Measurements from ENCODE around the gene IMPG2.

The IMPG2 gene

GRCh38 chr3:101235048-101235447 is 85.3 kb downstream of the IMPG2 start:
- TF ChIP-seq, protein P1, sequence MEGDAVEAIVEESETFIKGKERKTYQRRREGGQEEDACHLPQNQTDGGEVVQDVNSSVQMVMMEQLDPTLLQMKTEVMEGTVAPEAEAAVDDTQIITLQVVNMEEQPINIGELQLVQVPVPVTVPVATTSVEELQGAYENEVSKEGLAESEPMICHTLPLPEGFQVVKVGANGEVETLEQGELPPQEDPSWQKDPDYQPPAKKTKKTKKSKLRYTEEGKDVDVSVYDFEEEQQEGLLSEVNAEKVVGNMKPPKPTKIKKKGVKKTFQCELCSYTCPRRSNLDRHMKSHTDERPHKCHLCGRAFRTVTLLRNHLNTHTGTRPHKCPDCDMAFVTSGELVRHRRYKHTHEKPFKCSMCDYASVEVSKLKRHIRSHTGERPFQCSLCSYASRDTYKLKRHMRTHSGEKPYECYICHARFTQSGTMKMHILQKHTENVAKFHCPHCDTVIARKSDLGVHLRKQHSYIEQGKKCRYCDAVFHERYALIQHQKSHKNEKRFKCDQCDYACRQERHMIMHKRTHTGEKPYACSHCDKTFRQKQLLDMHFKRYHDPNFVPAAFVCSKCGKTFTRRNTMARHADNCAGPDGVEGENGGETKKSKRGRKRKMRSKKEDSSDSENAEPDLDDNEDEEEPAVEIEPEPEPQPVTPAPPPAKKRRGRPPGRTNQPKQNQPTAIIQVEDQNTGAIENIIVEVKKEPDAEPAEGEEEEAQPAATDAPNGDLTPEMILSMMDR (IDR thresholded peaks at IDR 0.05; ENCODE audit: low read depth, low read length) = no peak
- peak in 1 of 2 donors; percentile 52 for DNase-seq (ENCODE audit: low read depth in 2 of 2)
- no peak overlapping the region for H3K4me3 ChIP-seq (replicated peaks in 1 of 2; ENCODE audit: low read depth in 2 of 2, low read length in 2 of 2)

GRCh38 chr3:101230618-101231017 is 89.8 kb downstream of the IMPG2 start:
- TF ChIP-seq, protein P1 (IDR thresholded peaks at IDR 0.05; ENCODE audit: low read depth, low read length) = no peak
- H3K4me3 ChIP-seq (replicated peaks in 1 of 2; ENCODE audit: low read depth in 2 of 2, low read length in 2 of 2) = no peak overlapping the region
- DNase-seq (ENCODE audit: low read depth in 2 of 2) = no peak

DNA sequence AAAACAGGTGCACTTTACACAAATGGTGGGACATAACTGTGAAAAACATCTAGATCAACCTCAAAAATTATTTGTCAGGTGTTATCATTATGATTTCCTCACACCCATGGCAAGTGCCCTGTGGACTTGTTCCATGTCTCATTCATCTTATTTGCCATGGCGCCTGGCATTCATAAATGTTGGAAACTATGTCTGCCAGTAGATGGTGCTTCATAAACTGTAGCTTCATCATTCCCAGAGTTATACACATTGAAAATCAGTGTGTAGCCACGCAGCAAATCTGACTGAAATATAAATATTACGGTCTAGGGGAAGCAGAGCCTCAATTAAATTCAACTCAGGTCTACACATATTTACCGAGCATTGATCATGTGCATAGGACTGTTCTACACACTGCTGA is 90.7 kb downstream of the IMPG2 start:
- TF ChIP-seq, protein P1 (IDR thresholded peaks at IDR 0.05; ENCODE audit: low read depth, low read length) = peak; percentile 5
- peak; percentile 13 to 15 for DNase-seq (ENCODE audit: low read depth in 2 of 2)

GRCh38 chr3:101228441-101228840 is 91.9 kb downstream of the IMPG2 start:
- H3K4me3 ChIP-seq (replicated peaks in 1 of 2; ENCODE audit: low read depth in 2 of 2, low read length in 2 of 2) = no peak overlapping the region
- TF ChIP-seq, protein P1 (IDR thresholded peaks at IDR 0.05; ENCODE audit: low read depth, low read length) = no peak
- no peak for DNase-seq (ENCODE audit: low read depth in 2 of 2)

More for the DNA sequence above, 90.7 kb downstream of the IMPG2 start:
- H3K4me3 ChIP-seq (replicated peaks in 1 of 2; ENCODE audit: low read depth in 2 of 2, low read length in 2 of 2) = no peak overlapping the region

DNA sequence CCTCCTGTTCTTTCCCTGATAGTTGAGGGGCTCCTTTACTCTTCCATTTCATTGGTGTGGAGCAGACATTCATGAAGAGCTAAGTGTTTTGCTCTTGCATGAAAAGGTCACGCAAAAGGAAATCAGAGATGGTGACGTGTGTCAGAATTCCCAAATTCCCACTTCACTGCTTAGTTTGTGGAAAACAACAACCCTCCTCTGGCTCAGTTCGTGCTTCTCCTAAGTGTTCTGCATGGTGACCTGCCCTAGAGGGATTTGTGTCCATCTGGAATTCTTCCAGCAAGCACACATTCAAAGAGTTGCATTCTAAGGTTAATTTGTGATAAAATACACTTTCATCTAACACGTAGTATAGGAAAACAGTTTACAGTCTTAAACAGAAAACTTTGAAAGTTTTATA is 95.6 kb downstream of the IMPG2 start:
- H3K4me3 ChIP-seq (replicated peaks in 1 of 2; ENCODE audit: low read depth in 2 of 2, low read length in 2 of 2) = no peak overlapping the region
- DNase-seq (ENCODE audit: low read depth in 2 of 2) = no peak
- TF ChIP-seq, protein P1 (IDR thresholded peaks at IDR 0.05; ENCODE audit: low read depth, low read length) = no peak

DNA sequence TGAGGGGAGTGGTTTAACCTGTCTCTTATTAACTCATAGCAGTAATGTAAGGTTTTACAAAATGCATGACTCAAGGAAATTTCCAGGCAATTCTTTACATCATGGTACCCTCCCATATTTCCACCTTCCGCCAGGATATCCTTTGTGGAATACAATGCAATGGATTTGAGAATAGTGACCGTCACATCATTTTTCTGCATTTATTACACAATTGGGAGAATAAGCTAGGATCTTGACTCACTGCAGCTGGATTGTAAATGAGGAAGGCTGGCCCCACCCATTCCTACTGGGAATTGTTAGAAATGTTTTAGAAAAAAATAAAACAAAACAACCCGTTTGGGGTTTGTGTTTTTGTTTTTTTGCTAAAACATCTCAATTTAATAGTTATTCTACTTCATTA is 97.4 kb downstream of the IMPG2 start:
- TF ChIP-seq, protein P1 (IDR thresholded peaks at IDR 0.05; ENCODE audit: low read depth, low read length) = no peak
- H3K4me3 ChIP-seq (replicated peaks in 1 of 2; ENCODE audit: low read depth in 2 of 2, low read length in 2 of 2) = no peak overlapping the region
- peak in 1 of 2 donors; percentile 39 for DNase-seq (ENCODE audit: low read depth in 2 of 2)

DNA sequence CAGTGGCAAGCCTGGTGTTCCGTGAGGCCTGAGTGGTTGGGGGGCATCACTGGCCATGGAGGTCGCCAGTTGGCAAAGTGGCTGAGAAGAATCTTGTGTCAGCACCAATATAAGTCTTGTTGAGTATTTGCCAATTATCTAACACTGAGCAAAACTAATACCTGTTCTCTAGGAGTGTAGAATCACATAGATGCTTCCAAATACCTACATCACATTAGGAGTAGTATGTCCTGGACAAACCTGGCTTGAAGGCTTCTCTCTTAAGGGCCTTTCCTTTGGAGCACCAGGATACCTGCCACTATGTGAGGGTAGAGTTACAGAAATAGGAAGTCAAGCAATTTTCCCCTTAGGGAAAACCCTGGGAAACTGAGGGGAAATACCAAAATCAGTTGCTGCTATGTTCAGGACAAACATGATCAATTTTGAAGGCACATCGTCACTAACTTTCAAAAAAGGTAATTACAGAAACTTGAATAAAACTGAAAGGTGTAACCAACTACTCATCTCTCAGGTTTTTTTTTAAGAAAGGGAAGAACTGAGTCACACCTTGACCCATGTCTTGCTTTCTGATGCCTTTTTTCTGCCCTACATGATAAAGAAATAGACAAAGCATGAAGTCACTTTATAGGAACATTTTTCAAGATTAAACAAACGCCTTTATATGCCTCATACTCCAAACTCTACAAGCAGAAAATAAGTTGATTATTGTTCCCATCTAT is 100.4 kb downstream of the IMPG2 start:
- no peak overlapping the region for H3K4me3 ChIP-seq (replicated peaks in 1 of 2; ENCODE audit: low read depth in 2 of 2, low read length in 2 of 2)
- DNase-seq (ENCODE audit: low read depth in 2 of 2) = no peak
- TF ChIP-seq, protein P1 (IDR thresholded peaks at IDR 0.05; ENCODE audit: low read depth, low read length) = no peak
